ENCODE data around the gene UBXN11.

DNA sequence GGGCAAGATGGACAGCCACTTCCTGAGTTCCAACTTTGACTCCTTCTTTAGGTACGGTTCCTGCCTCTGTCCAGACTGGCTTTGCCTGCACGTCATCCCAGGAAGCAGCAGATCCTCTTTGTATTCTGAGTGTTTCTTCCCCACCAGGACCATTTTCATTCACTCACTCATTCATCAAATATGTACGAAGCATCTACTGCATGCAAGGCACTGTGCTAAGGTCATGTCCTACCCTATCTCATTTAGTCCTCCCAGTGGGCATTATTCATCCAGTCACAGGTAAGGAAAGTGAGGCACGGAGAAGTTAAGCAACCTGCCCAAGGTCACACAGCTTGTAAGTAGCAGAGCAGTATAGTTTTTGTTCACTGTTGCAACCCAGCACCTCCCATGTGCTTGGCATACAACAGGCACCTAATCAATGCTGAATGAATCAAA lies 33.6 kb upstream of the UBXN11 start:
- TF ChIP-seq, protein P1, sequence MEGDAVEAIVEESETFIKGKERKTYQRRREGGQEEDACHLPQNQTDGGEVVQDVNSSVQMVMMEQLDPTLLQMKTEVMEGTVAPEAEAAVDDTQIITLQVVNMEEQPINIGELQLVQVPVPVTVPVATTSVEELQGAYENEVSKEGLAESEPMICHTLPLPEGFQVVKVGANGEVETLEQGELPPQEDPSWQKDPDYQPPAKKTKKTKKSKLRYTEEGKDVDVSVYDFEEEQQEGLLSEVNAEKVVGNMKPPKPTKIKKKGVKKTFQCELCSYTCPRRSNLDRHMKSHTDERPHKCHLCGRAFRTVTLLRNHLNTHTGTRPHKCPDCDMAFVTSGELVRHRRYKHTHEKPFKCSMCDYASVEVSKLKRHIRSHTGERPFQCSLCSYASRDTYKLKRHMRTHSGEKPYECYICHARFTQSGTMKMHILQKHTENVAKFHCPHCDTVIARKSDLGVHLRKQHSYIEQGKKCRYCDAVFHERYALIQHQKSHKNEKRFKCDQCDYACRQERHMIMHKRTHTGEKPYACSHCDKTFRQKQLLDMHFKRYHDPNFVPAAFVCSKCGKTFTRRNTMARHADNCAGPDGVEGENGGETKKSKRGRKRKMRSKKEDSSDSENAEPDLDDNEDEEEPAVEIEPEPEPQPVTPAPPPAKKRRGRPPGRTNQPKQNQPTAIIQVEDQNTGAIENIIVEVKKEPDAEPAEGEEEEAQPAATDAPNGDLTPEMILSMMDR (IDR thresholded peaks at IDR 0.05; ENCODE audit: poor library complexity, severe bottlenecking) = no peak
- TF ChIP-seq TAF1 (IDR thresholded peaks at IDR 0.05; ENCODE audit: low read depth) = no peak
- TF ChIP-seq, protein P2, sequence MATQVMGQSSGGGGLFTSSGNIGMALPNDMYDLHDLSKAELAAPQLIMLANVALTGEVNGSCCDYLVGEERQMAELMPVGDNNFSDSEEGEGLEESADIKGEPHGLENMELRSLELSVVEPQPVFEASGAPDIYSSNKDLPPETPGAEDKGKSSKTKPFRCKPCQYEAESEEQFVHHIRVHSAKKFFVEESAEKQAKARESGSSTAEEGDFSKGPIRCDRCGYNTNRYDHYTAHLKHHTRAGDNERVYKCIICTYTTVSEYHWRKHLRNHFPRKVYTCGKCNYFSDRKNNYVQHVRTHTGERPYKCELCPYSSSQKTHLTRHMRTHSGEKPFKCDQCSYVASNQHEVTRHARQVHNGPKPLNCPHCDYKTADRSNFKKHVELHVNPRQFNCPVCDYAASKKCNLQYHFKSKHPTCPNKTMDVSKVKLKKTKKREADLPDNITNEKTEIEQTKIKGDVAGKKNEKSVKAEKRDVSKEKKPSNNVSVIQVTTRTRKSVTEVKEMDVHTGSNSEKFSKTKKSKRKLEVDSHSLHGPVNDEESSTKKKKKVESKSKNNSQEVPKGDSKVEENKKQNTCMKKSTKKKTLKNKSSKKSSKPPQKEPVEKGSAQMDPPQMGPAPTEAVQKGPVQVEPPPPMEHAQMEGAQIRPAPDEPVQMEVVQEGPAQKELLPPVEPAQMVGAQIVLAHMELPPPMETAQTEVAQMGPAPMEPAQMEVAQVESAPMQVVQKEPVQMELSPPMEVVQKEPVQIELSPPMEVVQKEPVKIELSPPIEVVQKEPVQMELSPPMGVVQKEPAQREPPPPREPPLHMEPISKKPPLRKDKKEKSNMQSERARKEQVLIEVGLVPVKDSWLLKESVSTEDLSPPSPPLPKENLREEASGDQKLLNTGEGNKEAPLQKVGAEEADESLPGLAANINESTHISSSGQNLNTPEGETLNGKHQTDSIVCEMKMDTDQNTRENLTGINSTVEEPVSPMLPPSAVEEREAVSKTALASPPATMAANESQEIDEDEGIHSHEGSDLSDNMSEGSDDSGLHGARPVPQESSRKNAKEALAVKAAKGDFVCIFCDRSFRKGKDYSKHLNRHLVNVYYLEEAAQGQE (IDR thresholded peaks at IDR 0.05; ENCODE audit: borderline replicate concordance) = no peak
- no peak for TF ChIP-seq POLR2AphosphoS5 (IDR thresholded peaks at IDR 0.05)
- no peak for TF ChIP-seq EZH2 (IDR thresholded peaks at IDR 0.05; ENCODE audit: borderline replicate concordance, insufficient read depth, low read length, poor library complexity, severe bottlenecking)
- no peak for TF ChIP-seq RAD21 (conservative IDR thresholded peaks at IDR 0.05)
- TF ChIP-seq SMC3 (conservative IDR thresholded peaks at IDR 0.05; ENCODE audit: poor library complexity) = no peak

All from neural cell (in vitro differentiated cells).